Measurements from ENCODE around the gene PGM2L1.

- TF ChIP-seq CTCF (IDR thresholded peaks at IDR 0.05): no peak
- TF ChIP-seq ZFX (IDR thresholded peaks at IDR 0.05; ENCODE audit: borderline replicate concordance): no peak
Measured at GRCh38 chr11:74327076-74327475, 71.2 kb downstream of the PGM2L1 start.
